Measurements from ENCODE around the gene ENOX1.

The ENOX1 gene

GRCh38 chr13:43475140-43475539 lies 311.6 kb downstream of the ENOX1 start:
- DNase-seq = no peak

GRCh38 chr13:43473437-43473836 lies 313.3 kb downstream of the ENOX1 start:
- DNase-seq = no peak

- DNase-seq = no peak
Observed at GRCh38 chr13:43472980-43473379, 313.8 kb downstream of the ENOX1 start.

- no peak for DNase-seq
Observed at GRCh38 chr13:43472339-43472738, 314.4 kb downstream of the ENOX1 start.

- DNase-seq = no peak
Observed at GRCh38 chr13:43470610-43471009, 316.2 kb downstream of the ENOX1 start.

GRCh38 chr13:43469791-43470190 lies 317.0 kb downstream of the ENOX1 start:
- no peak for DNase-seq

- no peak for DNase-seq
Observed at GRCh38 chr13:43464578-43465264, 322.1 kb downstream of the ENOX1 start.

GRCh38 chr13:43448605-43449336 lies 338.0 kb downstream of the ENOX1 start:
- DNase-seq = no peak

- no peak for DNase-seq
Observed at GRCh38 chr13:43446126-43446525, 340.6 kb downstream of the ENOX1 start.

- no peak for DNase-seq
Observed at GRCh38 chr13:43445668-43446067, 341.1 kb downstream of the ENOX1 start.

- DNase-seq = no peak
Observed at GRCh38 chr13:43444081-43444480, 342.7 kb downstream of the ENOX1 start.

GRCh38 chr13:43441899-43442499 lies 344.8 kb downstream of the ENOX1 start:
- DNase-seq = no peak

- no peak for DNase-seq
Observed at GRCh38 chr13:43441464-43441863, 345.3 kb downstream of the ENOX1 start.

GRCh38 chr13:43434191-43434590 lies 352.6 kb downstream of the ENOX1 start:
- no peak for DNase-seq

GRCh38 chr13:43433691-43434141 lies 353.1 kb downstream of the ENOX1 start:
- no peak for DNase-seq

GRCh38 chr13:43432958-43433357 lies 353.8 kb downstream of the ENOX1 start:
- no peak for DNase-seq

GRCh38 chr13:43431841-43432240 lies 354.9 kb downstream of the ENOX1 start:
- no peak for DNase-seq

GRCh38 chr13:43431290-43431716 lies 355.5 kb downstream of the ENOX1 start:
- DNase-seq = no peak

GRCh38 chr13:43428545-43429296 lies 358.1 kb downstream of the ENOX1 start:
- DNase-seq = no peak

- no peak for DNase-seq
Observed at GRCh38 chr13:43426355-43426754, 360.4 kb downstream of the ENOX1 start.

- no peak for DNase-seq
Observed at GRCh38 chr13:43425234-43425633, 361.5 kb downstream of the ENOX1 start.

GRCh38 chr13:43424412-43424811 lies 362.4 kb downstream of the ENOX1 start:
- no peak for DNase-seq

GRCh38 chr13:43422116-43422515 lies 364.7 kb downstream of the ENOX1 start:
- DNase-seq = no peak

Data from activated T-cell treated with anti-CD3 and anti-CD28 coated beads, Interleukin-2, amount 50 U/mL, for 1 hour (primary cell).